ENCODE measurements around the gene GTPBP6.

DNA sequence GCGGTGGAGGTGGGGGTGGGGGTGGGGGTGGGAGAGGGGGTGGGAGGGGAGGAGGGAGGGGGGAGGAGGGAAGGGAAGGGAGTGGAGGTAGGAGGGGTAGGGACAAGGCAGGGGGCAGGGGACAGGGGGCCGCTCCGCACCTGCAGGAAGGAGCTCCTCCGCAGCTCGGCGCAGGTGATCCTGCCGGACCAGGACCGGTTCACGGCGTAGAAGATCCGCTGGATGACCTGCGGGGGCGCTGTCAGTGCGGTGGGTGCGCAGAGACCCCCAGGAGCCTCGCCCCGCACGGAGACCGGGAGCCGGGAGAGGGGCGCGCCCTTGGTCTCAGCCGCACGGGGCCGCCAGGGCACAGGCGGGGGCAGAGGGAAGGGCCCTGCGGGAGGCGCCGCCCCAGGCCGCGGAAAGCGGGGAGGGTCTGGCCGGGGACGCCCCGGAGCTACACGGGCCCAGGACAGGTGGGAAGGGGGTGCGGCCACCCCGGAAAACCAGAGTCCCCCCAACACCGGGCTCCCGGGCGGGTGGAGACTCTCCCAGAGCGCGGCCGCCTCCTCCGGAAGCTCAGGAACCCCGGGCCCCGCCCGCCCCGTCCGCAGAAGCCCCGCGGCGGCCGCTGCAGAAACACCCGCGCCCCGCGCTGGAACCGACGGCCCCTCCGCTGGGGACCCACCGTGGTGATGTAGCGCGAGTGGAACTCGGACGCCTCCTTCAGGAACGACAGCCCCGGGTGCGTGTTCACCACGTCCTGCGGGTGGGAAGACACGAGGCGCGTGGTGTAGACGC, 27.6 kb upstream of the GTPBP6 start:
- TF ChIP-seq, protein P1, sequence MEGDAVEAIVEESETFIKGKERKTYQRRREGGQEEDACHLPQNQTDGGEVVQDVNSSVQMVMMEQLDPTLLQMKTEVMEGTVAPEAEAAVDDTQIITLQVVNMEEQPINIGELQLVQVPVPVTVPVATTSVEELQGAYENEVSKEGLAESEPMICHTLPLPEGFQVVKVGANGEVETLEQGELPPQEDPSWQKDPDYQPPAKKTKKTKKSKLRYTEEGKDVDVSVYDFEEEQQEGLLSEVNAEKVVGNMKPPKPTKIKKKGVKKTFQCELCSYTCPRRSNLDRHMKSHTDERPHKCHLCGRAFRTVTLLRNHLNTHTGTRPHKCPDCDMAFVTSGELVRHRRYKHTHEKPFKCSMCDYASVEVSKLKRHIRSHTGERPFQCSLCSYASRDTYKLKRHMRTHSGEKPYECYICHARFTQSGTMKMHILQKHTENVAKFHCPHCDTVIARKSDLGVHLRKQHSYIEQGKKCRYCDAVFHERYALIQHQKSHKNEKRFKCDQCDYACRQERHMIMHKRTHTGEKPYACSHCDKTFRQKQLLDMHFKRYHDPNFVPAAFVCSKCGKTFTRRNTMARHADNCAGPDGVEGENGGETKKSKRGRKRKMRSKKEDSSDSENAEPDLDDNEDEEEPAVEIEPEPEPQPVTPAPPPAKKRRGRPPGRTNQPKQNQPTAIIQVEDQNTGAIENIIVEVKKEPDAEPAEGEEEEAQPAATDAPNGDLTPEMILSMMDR (IDR thresholded peaks at IDR 0.05) = no peak
- no peak for TF ChIP-seq POLR2A (IDR thresholded peaks at IDR 0.05)

Data from uterus (tissue), 2 donors.